ENCODE data around the gene OGFOD3.

Gene OGFOD3

GRCh38 chr17:82345151-82345976 lies 73.0 kb downstream of the OGFOD3 start:
- no peaks in the 10 kb centered on the region for H3K27me3 ChIP-seq (replicated peaks; ENCODE audit: control insufficient read depth, insufficient read depth, low read length, poor library complexity, severe bottlenecking)
- no peaks in the 10 kb centered on the region for H3K4me1 ChIP-seq (ENCODE audit: control insufficient read depth, insufficient read depth, low read length, poor library complexity, severe bottlenecking)
- no peaks in the 10 kb centered on the region for H3K9me3 ChIP-seq (ENCODE audit: control insufficient read depth, low read length)
- H3K36me3 ChIP-seq (ENCODE audit: control insufficient read depth, insufficient read depth, low read length) = no peaks in the 10 kb centered on the region
- DNase-seq = no peak
- H3K27ac ChIP-seq (ENCODE audit: insufficient read depth, low read length, poor library complexity, severe bottlenecking) = no peak overlapping the region
- no peak overlapping the region for H3K4me3 ChIP-seq (ENCODE audit: insufficient read depth, low read depth, low read length, poor library complexity, severe bottlenecking)

- H3K4me1 ChIP-seq (ENCODE audit: control insufficient read depth, insufficient read depth, low read length, poor library complexity, severe bottlenecking) = no peaks in the 10 kb centered on the region
- no peaks in the 10 kb centered on the region for H3K27me3 ChIP-seq (replicated peaks; ENCODE audit: control insufficient read depth, insufficient read depth, low read length, poor library complexity, severe bottlenecking)
- no peaks in the 10 kb centered on the region for H3K9me3 ChIP-seq (ENCODE audit: control insufficient read depth, low read length)
- no peak for DNase-seq
- H3K4me3 ChIP-seq (ENCODE audit: insufficient read depth, low read depth, low read length, poor library complexity, severe bottlenecking) = no peak overlapping the region
- no peaks in the 10 kb centered on the region for H3K36me3 ChIP-seq (ENCODE audit: control insufficient read depth, insufficient read depth, low read length)
- no peak overlapping the region for H3K27ac ChIP-seq (ENCODE audit: insufficient read depth, low read length, poor library complexity, severe bottlenecking)
Measured at GRCh38 chr17:82344175-82344907, 74.0 kb downstream of the OGFOD3 start.

- H3K4me3 ChIP-seq (ENCODE audit: insufficient read depth, low read depth, low read length, poor library complexity, severe bottlenecking) = no peak overlapping the region
Measured at GRCh38 chr17:82343560-82343959, 74.8 kb downstream of the OGFOD3 start.

GRCh38 chr17:82342361-82343079 lies 75.9 kb downstream of the OGFOD3 start:
- H3K36me3 ChIP-seq (ENCODE audit: control insufficient read depth, insufficient read depth, low read length) = no peaks in the 10 kb centered on the region
- H3K27ac ChIP-seq (ENCODE audit: insufficient read depth, low read length, poor library complexity, severe bottlenecking) = no peak overlapping the region

More at GRCh38 chr17:82343560-82343959, 74.8 kb downstream of the OGFOD3 start:
- H3K9me3 ChIP-seq (ENCODE audit: control insufficient read depth, low read length) = no peaks in the 10 kb centered on the region
- H3K36me3 ChIP-seq (ENCODE audit: control insufficient read depth, insufficient read depth, low read length) = no peaks in the 10 kb centered on the region
- no peak for DNase-seq
- H3K27ac ChIP-seq (ENCODE audit: insufficient read depth, low read length, poor library complexity, severe bottlenecking) = no peak overlapping the region
- H3K4me1 ChIP-seq (ENCODE audit: control insufficient read depth, insufficient read depth, low read length, poor library complexity, severe bottlenecking) = no peaks in the 10 kb centered on the region
- H3K27me3 ChIP-seq (replicated peaks; ENCODE audit: control insufficient read depth, insufficient read depth, low read length, poor library complexity, severe bottlenecking) = no peaks in the 10 kb centered on the region

GRCh38 chr17:82339634-82340580 lies 78.5 kb downstream of the OGFOD3 start:
- Histone ChIP-seq H3K9me3 (ENCODE audit: control insufficient read depth, low read length) (no peaks in the 10 kb centered on the region), H3K27ac (ENCODE audit: insufficient read depth, low read length, poor library complexity, severe bottlenecking) (no peak overlapping the region), H3K4me1 (ENCODE audit: control insufficient read depth, insufficient read depth, low read length, poor library complexity, severe bottlenecking) (peaks cover 1% of the 10 kb centered on the region), H3K4me3 (ENCODE audit: insufficient read depth, low read depth, low read length, poor library complexity, severe bottlenecking) (no peak overlapping the region), H3K27me3 (replicated peaks; ENCODE audit: control insufficient read depth, insufficient read depth, low read length, poor library complexity, severe bottlenecking) (no peaks in the 10 kb centered on the region), H3K36me3 (ENCODE audit: control insufficient read depth, insufficient read depth, low read length) (no peaks in the 10 kb centered on the region)
- DNase-seq = no peak

More at GRCh38 chr17:82342361-82343079, 75.9 kb downstream of the OGFOD3 start:
- no peaks in the 10 kb centered on the region for H3K9me3 ChIP-seq (ENCODE audit: control insufficient read depth, low read length)
- H3K27me3 ChIP-seq (replicated peaks; ENCODE audit: control insufficient read depth, insufficient read depth, low read length, poor library complexity, severe bottlenecking) = no peaks in the 10 kb centered on the region
- no peak overlapping the region for H3K4me3 ChIP-seq (ENCODE audit: insufficient read depth, low read depth, low read length, poor library complexity, severe bottlenecking)
- no peak for DNase-seq
- H3K4me1 ChIP-seq (ENCODE audit: control insufficient read depth, insufficient read depth, low read length, poor library complexity, severe bottlenecking) = no peaks in the 10 kb centered on the region
